Measurements from ENCODE around the gene TMTC4. TPM values are rescaled to one million over a fixed set of nuclear protein-coding genes. Genes with fewer than 3 reads are reported as not detected.

TMTC4 gene
- total RNA-seq, 3 donors from 2014 or later (not counting 1 experiment from before 2014, with no cell fraction given) = 16.2 to 24.9 (median 17.3) TPM

DNA sequence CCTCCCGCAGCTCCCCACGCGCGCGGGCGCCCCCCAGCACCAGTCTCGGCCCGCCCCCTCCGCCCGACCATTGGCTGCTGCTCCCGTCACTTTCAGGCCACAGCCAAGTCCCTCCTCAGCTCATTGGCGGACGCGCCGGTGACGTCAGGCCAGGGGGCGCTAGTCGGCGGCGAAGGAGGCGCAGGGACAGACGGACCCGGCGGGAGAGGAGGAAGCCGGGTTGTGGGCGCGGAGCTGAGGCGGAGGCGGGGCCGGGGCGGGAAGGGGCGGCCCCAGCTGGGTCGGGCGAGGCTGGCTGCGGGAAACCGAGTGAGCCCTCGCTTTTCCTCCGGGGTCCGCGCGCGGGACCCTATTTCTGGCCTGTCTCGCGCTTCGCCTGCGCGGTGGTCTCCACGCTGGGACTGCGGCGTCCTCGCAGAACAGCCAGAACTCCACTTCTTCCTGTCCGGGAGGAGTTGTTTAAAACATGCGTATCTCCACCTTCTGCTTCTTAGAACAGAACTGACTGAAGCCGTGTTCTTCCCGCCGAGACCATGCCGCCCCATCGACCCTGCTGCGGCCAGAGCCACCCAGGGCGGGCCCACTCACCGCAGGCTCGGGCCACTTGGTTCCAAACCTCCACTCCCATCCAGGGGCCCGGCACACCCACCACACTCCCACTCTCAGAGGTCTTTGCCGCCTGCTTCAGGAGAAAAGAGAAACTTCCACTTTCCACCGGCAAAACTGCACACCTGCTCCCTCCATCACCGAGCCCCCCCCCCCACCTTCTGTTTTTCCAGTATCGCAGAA, 471 bp upstream of the TMTC4 start:
- H3K9me3 ChIP-seq (ENCODE audit: control insufficient read depth, insufficient read depth, low read length) = no peaks in the 10 kb centered on the region
- Mint-ChIP-seq H3K4me1 (peaks cover 32 to 44% of the 10 kb centered on the region in 2 donors), H3K27me3 (ENCODE audit: low read depth in 2 of 2) (no peaks in the 10 kb centered on the region), H3K9me3 (no peaks in the 10 kb centered on the region), H3K36me3 (no peaks in the 10 kb centered on the region), H3K27ac (peak overlapping the region; percentile 71 to 95), H3K4me3 (peak overlapping the region; percentile 96)
- under 1% methylated on average over 67 of the region's 67 CpGs for WGBS (ENCODE audit: insufficient coverage)
- H3K4me1 ChIP-seq (ENCODE audit: control insufficient read depth, insufficient read depth, low read length) = peaks cover 23% of the 10 kb centered on the region
- H3K4me3 ChIP-seq (ENCODE audit: low read length) = peak overlapping the region; percentile 90
- TF ChIP-seq, protein P1, sequence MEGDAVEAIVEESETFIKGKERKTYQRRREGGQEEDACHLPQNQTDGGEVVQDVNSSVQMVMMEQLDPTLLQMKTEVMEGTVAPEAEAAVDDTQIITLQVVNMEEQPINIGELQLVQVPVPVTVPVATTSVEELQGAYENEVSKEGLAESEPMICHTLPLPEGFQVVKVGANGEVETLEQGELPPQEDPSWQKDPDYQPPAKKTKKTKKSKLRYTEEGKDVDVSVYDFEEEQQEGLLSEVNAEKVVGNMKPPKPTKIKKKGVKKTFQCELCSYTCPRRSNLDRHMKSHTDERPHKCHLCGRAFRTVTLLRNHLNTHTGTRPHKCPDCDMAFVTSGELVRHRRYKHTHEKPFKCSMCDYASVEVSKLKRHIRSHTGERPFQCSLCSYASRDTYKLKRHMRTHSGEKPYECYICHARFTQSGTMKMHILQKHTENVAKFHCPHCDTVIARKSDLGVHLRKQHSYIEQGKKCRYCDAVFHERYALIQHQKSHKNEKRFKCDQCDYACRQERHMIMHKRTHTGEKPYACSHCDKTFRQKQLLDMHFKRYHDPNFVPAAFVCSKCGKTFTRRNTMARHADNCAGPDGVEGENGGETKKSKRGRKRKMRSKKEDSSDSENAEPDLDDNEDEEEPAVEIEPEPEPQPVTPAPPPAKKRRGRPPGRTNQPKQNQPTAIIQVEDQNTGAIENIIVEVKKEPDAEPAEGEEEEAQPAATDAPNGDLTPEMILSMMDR (IDR thresholded peaks at IDR 0.05) = peak; percentile 26
- ATAC-seq (peak; percentile 90 to 98 (median 92)), DNase-seq (peak; percentile 99)
- H3K36me3 ChIP-seq (ENCODE audit: control insufficient read depth, insufficient read depth, low read length) = peaks cover under 1% of the 10 kb centered on the region
- peak overlapping the region; percentile 70 for H3K27ac ChIP-seq (ENCODE audit: low read length)
- intact Hi-C loops (cut with micrococcal nuclease) = loop anchor here (5.0 to 10.0 kb wide), 3 partner anchors 63 to 1170 kb away; partner anchors contain the start of genes GGACT and TM9SF2
- no peaks in the 10 kb centered on the region for H3K27me3 ChIP-seq (ENCODE audit: control insufficient read depth, insufficient read depth, low read length)

DNA sequence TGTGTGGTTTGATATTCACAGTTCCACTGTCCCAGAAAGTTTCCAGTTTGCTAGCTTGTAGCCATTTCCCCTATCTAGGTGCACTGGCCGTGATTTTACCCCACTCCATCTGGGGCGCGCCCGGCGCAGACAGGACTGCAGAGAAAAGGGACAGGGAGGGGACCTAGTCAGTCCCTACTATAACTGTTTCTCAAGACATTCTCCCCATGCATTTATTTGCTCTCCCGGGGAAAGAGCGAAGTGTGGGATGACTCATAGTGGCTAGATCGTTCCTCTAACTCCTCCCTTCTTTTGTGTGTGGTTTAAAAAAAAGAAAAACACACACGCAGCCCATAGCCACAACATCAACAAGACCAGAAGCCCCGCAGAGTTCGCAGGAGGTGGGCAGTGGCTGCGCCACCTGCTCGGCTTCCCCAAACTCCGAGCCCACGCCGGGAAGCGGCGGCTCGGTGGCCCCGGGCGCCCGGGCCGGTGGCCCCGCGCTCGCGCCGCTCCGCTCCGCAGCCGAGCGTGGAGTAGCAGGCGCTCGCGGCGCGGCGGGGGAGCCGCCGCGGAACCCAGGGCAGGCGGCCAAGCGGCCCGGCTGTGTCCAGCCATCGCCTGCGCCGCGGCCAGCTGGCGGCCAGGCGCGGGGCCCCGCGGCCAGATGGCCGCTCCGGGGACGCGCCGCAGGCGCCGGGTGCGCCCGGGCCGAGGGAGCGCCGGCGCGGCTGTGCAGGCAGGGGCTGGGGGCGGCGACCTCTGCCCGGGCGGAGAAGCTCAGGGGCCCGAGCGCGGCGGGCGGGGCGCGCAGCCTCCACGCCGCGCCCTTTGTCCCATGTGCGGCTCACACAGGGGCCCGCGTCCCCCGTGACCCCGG, 653 bp downstream of the TMTC4 start:
- Mint-ChIP-seq H3K4me1 (peaks cover 32 to 52% of the 10 kb centered on the region in 2 donors), H3K4me3 (peak overlapping the region; percentile 97), H3K9me3 (no peaks in the 10 kb centered on the region), H3K36me3 (peaks cover under 1% of the 10 kb centered on the region), H3K27ac (peak overlapping the region; percentile 86 to 94), H3K27me3 (ENCODE audit: low read depth in 2 of 2) (no peaks in the 10 kb centered on the region)
- Histone ChIP-seq H3K4me1 (ENCODE audit: control insufficient read depth, insufficient read depth, low read length) (peaks cover 23% of the 10 kb centered on the region), H3K27ac (ENCODE audit: low read length) (no peak overlapping the region), H3K36me3 (ENCODE audit: control insufficient read depth, insufficient read depth, low read length) (peaks cover 3% of the 10 kb centered on the region), H3K9me3 (ENCODE audit: control insufficient read depth, insufficient read depth, low read length) (no peaks in the 10 kb centered on the region), H3K4me3 (ENCODE audit: low read length) (peak overlapping the region; percentile 31), H3K27me3 (ENCODE audit: control insufficient read depth, insufficient read depth, low read length) (no peaks in the 10 kb centered on the region)
- under 1% methylated on average over 83 of the region's 86 CpGs for WGBS (ENCODE audit: insufficient coverage)
- ATAC-seq (peak in 2 of 3 donors; percentile 14 to 30), DNase-seq (peak; percentile 46 to 72)
- TF ChIP-seq, protein P1 (IDR thresholded peaks at IDR 0.05) = no peak
- intact Hi-C loops (cut with micrococcal nuclease) = loop anchor here (5.0 to 10.0 kb wide), 3 partner anchors 62 to 1169 kb away; partner anchors contain the start of genes GGACT and TM9SF2

DNA sequence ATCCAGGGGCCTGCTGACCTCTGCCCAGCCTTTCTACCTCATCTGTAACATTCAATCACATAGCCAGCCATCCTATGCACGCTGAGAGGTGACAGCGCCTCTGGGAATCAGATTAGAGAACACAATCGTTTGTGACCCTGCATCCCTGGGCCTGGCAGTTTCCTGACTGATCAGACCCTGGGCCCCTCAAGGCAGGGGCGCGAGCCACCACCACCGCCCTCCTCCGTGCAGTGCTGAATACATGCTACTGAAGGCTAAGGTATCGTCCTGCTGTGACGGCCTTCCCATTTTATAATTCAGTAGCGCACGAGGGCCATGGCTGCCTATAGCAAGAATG, 1.3 kb downstream of the TMTC4 start:
- H3K27ac Mint-ChIP-seq = peak overlapping the region; percentile 86 to 94
- peaks cover 7% of the 10 kb centered on the region for H3K36me3 ChIP-seq (ENCODE audit: control insufficient read depth, insufficient read depth, low read length)
- intact Hi-C loops (cut with micrococcal nuclease) = loop anchor here (5.0 to 10.0 kb wide), 3 partner anchors 61 to 1169 kb away; partner anchors contain the start of genes GGACT and TM9SF2

More for the DNA sequence above, 1.3 kb downstream of the TMTC4 start:
- Mint-ChIP-seq H3K9me3 (no peaks in the 10 kb centered on the region), H3K4me3 (peak overlapping the region; percentile 97), H3K27me3 (ENCODE audit: low read depth in 2 of 2) (no peaks in the 10 kb centered on the region), H3K36me3 (peaks cover 7% of the 10 kb centered on the region), H3K4me1 (peaks cover 32 to 52% of the 10 kb centered on the region in 2 donors)
- no peaks in the 10 kb centered on the region for H3K27me3 ChIP-seq (ENCODE audit: control insufficient read depth, insufficient read depth, low read length)
- WGBS (ENCODE audit: insufficient coverage) = 38% methylated on average over 11 of the region's 11 CpGs
- H3K27ac ChIP-seq (ENCODE audit: low read length) = no peak overlapping the region
- TF ChIP-seq, protein P1 (IDR thresholded peaks at IDR 0.05) = no peak
- DNase-seq (peak in 1 of 2 donors; percentile 12), ATAC-seq (no peak)
- peaks cover 23% of the 10 kb centered on the region for H3K4me1 ChIP-seq (ENCODE audit: control insufficient read depth, insufficient read depth, low read length)
- no peaks in the 10 kb centered on the region for H3K9me3 ChIP-seq (ENCODE audit: control insufficient read depth, insufficient read depth, low read length)
- peak overlapping the region; percentile 31 for H3K4me3 ChIP-seq (ENCODE audit: low read length)

Measured in natural killer cell (primary cell).